Activated naive CD8-positive, alpha-beta T cell (primary cell): ENCODE results near the gene HYOU1.

Experiments
- H3K27ac Mint-ChIP-seq: one replicate; pipeline ENCODE4 v1.8.0; 2021; ENCODE audit warnings: mixed read lengths
- H3K27me3 Mint-ChIP-seq: one replicate; pipeline ENCODE4 v1.8.0; 2021; ENCODE audit warnings: mixed read lengths
- H3K36me3 Mint-ChIP-seq: one replicate; pipeline ENCODE4 v1.8.0; 2021; ENCODE audit warnings: mixed read lengths
- H3K4me1 Mint-ChIP-seq: one replicate; pipeline ENCODE4 v1.8.0; 2021; ENCODE audit warnings: low read depth, mixed read lengths
- H3K4me3 Mint-ChIP-seq: one replicate; pipeline ENCODE4 v1.8.0; 2021; ENCODE audit warnings: mild to moderate bottlenecking, mixed read lengths
- H3K9me3 Mint-ChIP-seq: one replicate; pipeline ENCODE4 v1.8.0; 2021; ENCODE audit warnings: low read depth, mixed read lengths

HYOU1 gene

GRCh38 chr11:119000906-119001305, 56.1 kb downstream of the HYOU1 start:
- no peaks in the 10 kb centered on the region for H3K9me3 Mint-ChIP-seq
- H3K27ac Mint-ChIP-seq, result peak overlapping the region; percentile 64
- no peaks in the 10 kb centered on the region for H3K27me3 Mint-ChIP-seq
- peaks cover 6% of the 10 kb centered on the region for H3K36me3 Mint-ChIP-seq
- peak overlapping the region; percentile 62 for H3K4me3 Mint-ChIP-seq
- H3K4me1 Mint-ChIP-seq, result peaks cover 36% of the 10 kb centered on the region

- Mint-ChIP-seq H3K36me3 (peaks cover 5% of the 10 kb centered on the region), H3K4me1 (peaks cover 33% of the 10 kb centered on the region), H3K4me3 (peak overlapping the region; percentile 95), H3K27ac (peak overlapping the region; percentile 97), H3K27me3 (no peaks in the 10 kb centered on the region), H3K9me3 (no peaks in the 10 kb centered on the region)
These were observed 58.2 kb downstream of the HYOU1 start for GRCh38 chr11:118998822-118999221.

GRCh38 chr11:118998388-118998717, 58.7 kb downstream of the HYOU1 start:
- peaks cover 5% of the 10 kb centered on the region for H3K36me3 Mint-ChIP-seq
- peaks cover 33% of the 10 kb centered on the region for H3K4me1 Mint-ChIP-seq
- H3K27me3 Mint-ChIP-seq, result no peaks in the 10 kb centered on the region
- H3K9me3 Mint-ChIP-seq, result no peaks in the 10 kb centered on the region
- peak overlapping the region; percentile 95 for H3K4me3 Mint-ChIP-seq
- peak overlapping the region; percentile 97 for H3K27ac Mint-ChIP-seq

- Mint-ChIP-seq H3K27me3 (no peaks in the 10 kb centered on the region), H3K9me3 (no peaks in the 10 kb centered on the region), H3K36me3 (peaks cover 2% of the 10 kb centered on the region), H3K27ac (peak within 1 kb of the TSS; percentile 97), H3K4me1 (peaks cover 30% of the 10 kb centered on the region), H3K4me3 (peak within 1 kb of the TSS; percentile 95)
These were observed 59.2 kb downstream of the HYOU1 start, which contains the start of gene CENATAC for GRCh38 chr11:118997627-118998387. TSS of gene CENATAC (plus strand) at chr11:118998138. CDS start at chr11:118998198, 60 bp downstream.

GRCh38 chr11:118996926-118997626, 59.9 kb downstream of the HYOU1 start:
- H3K4me3 Mint-ChIP-seq, result peak overlapping the region; percentile 95
- peaks cover 2% of the 10 kb centered on the region for H3K36me3 Mint-ChIP-seq
- H3K27me3 Mint-ChIP-seq, result no peaks in the 10 kb centered on the region
- H3K27ac Mint-ChIP-seq, result peak overlapping the region; percentile 97
- no peaks in the 10 kb centered on the region for H3K9me3 Mint-ChIP-seq
- peaks cover 30% of the 10 kb centered on the region for H3K4me1 Mint-ChIP-seq
